GM12801 (cell line): ENCODE data around the gene OR52I1.

Experiments used
- TF ChIP-seq, protein P1 (sequence below): IDR thresholded peaks from one replicate; pipeline ENCODE4 v1.5.1; 2011; ENCODE audit warnings: control low read depth; ENCODE audit not compliant: insufficient read length; ENCODE audit errors: extremely low read depth

OR52I1 gene

GRCh38 chr11:4605057-4605456, 11.2 kb downstream of the OR52I1 start:
- TF ChIP-seq, protein P1, sequence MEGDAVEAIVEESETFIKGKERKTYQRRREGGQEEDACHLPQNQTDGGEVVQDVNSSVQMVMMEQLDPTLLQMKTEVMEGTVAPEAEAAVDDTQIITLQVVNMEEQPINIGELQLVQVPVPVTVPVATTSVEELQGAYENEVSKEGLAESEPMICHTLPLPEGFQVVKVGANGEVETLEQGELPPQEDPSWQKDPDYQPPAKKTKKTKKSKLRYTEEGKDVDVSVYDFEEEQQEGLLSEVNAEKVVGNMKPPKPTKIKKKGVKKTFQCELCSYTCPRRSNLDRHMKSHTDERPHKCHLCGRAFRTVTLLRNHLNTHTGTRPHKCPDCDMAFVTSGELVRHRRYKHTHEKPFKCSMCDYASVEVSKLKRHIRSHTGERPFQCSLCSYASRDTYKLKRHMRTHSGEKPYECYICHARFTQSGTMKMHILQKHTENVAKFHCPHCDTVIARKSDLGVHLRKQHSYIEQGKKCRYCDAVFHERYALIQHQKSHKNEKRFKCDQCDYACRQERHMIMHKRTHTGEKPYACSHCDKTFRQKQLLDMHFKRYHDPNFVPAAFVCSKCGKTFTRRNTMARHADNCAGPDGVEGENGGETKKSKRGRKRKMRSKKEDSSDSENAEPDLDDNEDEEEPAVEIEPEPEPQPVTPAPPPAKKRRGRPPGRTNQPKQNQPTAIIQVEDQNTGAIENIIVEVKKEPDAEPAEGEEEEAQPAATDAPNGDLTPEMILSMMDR = no peak

GRCh38 chr11:4606231-4607015, 12.6 kb downstream of the OR52I1 start:
- TF ChIP-seq, protein P1 = no peak

DNA sequence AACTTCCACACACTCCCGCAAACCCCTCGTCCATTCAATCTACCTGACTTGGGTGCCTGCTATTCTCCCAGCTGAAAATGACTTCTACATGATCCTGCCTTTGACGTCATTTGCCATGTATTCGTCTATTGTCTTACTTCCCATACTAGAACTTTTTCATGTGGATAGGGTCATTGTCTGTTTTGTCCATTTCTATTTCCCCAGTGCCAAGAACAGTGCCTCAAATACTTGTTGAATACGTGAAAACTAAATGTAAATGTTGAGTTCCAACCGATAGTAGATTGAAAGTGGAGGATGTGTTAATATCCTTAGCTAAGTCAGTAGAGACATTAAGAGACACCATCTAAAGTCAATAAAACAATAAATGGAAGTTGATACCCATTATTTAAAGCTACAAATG, 13.3 kb downstream of the OR52I1 start:
- TF ChIP-seq, protein P1 = no peak

DNA sequence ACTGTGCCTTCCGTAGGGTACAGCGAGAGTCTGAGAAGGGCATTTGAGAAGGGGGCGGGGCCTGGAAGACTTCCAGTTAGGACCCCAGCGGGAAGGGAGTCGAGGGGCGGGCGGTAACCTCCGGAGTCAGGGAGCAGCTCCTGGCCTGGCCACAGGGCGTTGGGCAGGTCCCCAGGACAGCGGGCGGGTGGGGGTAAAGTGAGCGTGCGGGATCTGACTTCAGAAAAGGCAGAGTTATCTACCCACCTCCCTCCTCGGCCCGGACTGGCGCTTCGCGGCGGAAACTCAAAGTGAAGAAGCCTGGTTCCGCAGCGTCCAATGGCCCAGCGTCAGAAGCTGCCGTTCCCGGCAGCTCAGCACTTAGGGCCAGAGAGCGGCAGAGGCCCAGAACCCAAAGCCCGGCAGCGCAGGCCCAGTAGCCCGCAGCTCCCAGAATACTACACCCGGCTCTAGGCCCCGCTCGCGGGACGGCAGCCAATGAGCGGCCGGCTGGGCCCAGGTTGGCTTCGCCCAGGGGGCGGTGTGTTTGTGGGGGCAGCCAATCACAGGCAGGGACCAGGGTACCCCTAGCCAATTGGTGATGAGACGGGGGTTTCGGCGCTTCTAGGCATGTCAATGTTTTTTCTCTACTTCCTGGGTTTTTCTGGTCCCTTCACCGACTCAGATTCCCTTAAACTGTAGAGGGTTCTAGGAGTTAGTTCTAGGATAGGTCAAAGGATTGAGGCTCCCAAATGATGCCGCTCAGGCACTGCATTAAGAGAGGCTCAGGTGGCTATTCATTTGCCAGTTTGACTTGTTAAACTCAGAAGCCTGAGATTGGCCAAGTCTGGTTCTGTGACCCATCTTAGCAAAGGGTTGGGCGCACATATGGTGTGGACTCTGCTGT, 14.2 kb downstream of the OR52I1 start, which contains the start of gene TRIM68:
Gene TRIM68 (minus strand): TSS at position 451 of the 886 bp plus-strand sequence. CDS start 2,727 bp downstream, outside the sequence.
- TF ChIP-seq, protein P1 = no peak

GRCh38 chr11:4610258-4610935, 16.6 kb downstream of the OR52I1 start:
- TF ChIP-seq, protein P1 = no peak

- TF ChIP-seq, protein P1 = no peak
These were observed 18.1 kb downstream of the OR52I1 start for GRCh38 chr11:4611986-4612385.
